ENCODE measurements around the gene TEX28.
"Not testable (repeated sequence)": the region's sequence is repeated elsewhere in the genome, so short reads cannot be mapped to it uniquely, and the experiment has no call there.

TEX28 gene

GRCh38 chrX:154304846-154305245 lies 9.9 kb upstream of the TEX28 start:
- Histone ChIP-seq H3K4me3 (ENCODE audit: low read length) (no peak overlapping the region), H3F3A (ENCODE audit: control insufficient read depth, insufficient read depth) (no peaks in the 10 kb centered on the region), H3K36me3 (ENCODE audit: control insufficient read depth, low read length) (no peaks in the 10 kb centered on the region), H4K20me1 (ENCODE audit: control insufficient read depth, insufficient read depth, low read depth, low read length) (no peaks in the 10 kb centered on the region), H3K9me3 (ENCODE audit: control insufficient read depth, insufficient read depth, low read length) (no peaks in the 10 kb centered on the region), H3K79me2 (ENCODE audit: control insufficient read depth, low read length) (no peaks in the 10 kb centered on the region), H3K4me2 (ENCODE audit: low read length) (no peak overlapping the region), H3K9me2 (replicated peaks; ENCODE audit: control insufficient read depth, low read length) (no peaks in the 10 kb centered on the region), H3K4me1 (ENCODE audit: control insufficient read depth, low read length) (peaks cover 5% of the 10 kb centered on the region; the same call in 1 of the 2 replicates), H3K27me3 (ENCODE audit: control insufficient read depth, low read length) (no peaks in the 10 kb centered on the region), H3K27ac (ENCODE audit: low read depth, low read length) (no peak overlapping the region)
- no peak for TF ChIP-seq CTCF (IDR thresholded peaks at IDR 0.05; ENCODE audit: low read depth, low read length, poor library complexity, severe bottlenecking)
- no peak for TF ChIP-seq EZH2phosphoT487 (IDR thresholded peaks at IDR 0.05; ENCODE audit: borderline replicate concordance, low read length)

GRCh38 chrX:154303476-154303875 lies 8.6 kb upstream of the TEX28 start:
- Histone ChIP-seq H4K20me1 (ENCODE audit: control insufficient read depth, insufficient read depth, low read depth, low read length) (no peaks in the 10 kb centered on the region), H3K79me2 (ENCODE audit: control insufficient read depth, low read length) (no peaks in the 10 kb centered on the region), H3K9me2 (replicated peaks; ENCODE audit: control insufficient read depth, low read length) (no peaks in the 10 kb centered on the region), H3F3A (ENCODE audit: control insufficient read depth, insufficient read depth) (no peaks in the 10 kb centered on the region), H3K27me3 (ENCODE audit: control insufficient read depth, low read length) (no peaks in the 10 kb centered on the region), H3K9me3 (ENCODE audit: control insufficient read depth, insufficient read depth, low read length) (no peaks in the 10 kb centered on the region), H3K27ac (ENCODE audit: low read depth, low read length) (no peak overlapping the region), H3K4me1 (ENCODE audit: control insufficient read depth, low read length) (peaks cover 5% of the 10 kb centered on the region; the same call in 1 of the 2 replicates), H3K4me3 (ENCODE audit: low read length) (no peak overlapping the region), H3K4me2 (ENCODE audit: low read length) (no peak overlapping the region), H3K36me3 (ENCODE audit: control insufficient read depth, low read length) (no peaks in the 10 kb centered on the region)
- TF ChIP-seq EZH2phosphoT487 (IDR thresholded peaks at IDR 0.05; ENCODE audit: borderline replicate concordance, low read length) = no peak
- no peak for TF ChIP-seq CTCF (IDR thresholded peaks at IDR 0.05; ENCODE audit: low read depth, low read length, poor library complexity, severe bottlenecking)

- H3K4me1 ChIP-seq (ENCODE audit: control insufficient read depth, low read length); H4K20me1 ChIP-seq (ENCODE audit: control insufficient read depth, insufficient read depth, low read depth, low read length); H3K36me3 ChIP-seq (ENCODE audit: control insufficient read depth, low read length); H3K27ac ChIP-seq (ENCODE audit: low read depth, low read length); H3K4me2 ChIP-seq (ENCODE audit: low read length); H3K4me3 ChIP-seq (ENCODE audit: low read length); H3K9me3 ChIP-seq (ENCODE audit: control insufficient read depth, insufficient read depth, low read length); H3K9me2 ChIP-seq (replicated peaks; ENCODE audit: control insufficient read depth, low read length); H3K27me3 ChIP-seq (ENCODE audit: control insufficient read depth, low read length); H3F3A ChIP-seq (ENCODE audit: control insufficient read depth, insufficient read depth); H3K79me2 ChIP-seq (ENCODE audit: control insufficient read depth, low read length): not testable (repeated sequence)
Measured at GRCh38 chrX:154302998-154303397, 8.1 kb upstream of the TEX28 start.

- Histone ChIP-seq H3K27ac (ENCODE audit: low read depth, low read length) (no peak overlapping the region), H3K4me1 (ENCODE audit: control insufficient read depth, low read length) (peaks cover 11% of the 10 kb centered on the region), H3F3A (ENCODE audit: control insufficient read depth, insufficient read depth) (no peaks in the 10 kb centered on the region), H3K79me2 (ENCODE audit: control insufficient read depth, low read length) (no peaks in the 10 kb centered on the region), H3K27me3 (ENCODE audit: control insufficient read depth, low read length) (no peaks in the 10 kb centered on the region), H3K36me3 (ENCODE audit: control insufficient read depth, low read length) (no peaks in the 10 kb centered on the region), H3K4me3 (ENCODE audit: low read length) (no peak overlapping the region), H3K4me2 (ENCODE audit: low read length) (no peak overlapping the region), H3K9me2 (replicated peaks; ENCODE audit: control insufficient read depth, low read length) (no peaks in the 10 kb centered on the region), H3K9me3 (ENCODE audit: control insufficient read depth, insufficient read depth, low read length) (no peaks in the 10 kb centered on the region), H4K20me1 (ENCODE audit: control insufficient read depth, insufficient read depth, low read depth, low read length) (no peaks in the 10 kb centered on the region)
- TF ChIP-seq CTCF (IDR thresholded peaks at IDR 0.05; ENCODE audit: low read depth, low read length, poor library complexity, severe bottlenecking) (no peak), EZH2phosphoT487 (IDR thresholded peaks at IDR 0.05; ENCODE audit: borderline replicate concordance, low read length) (no peak)
Measured at GRCh38 chrX:154300816-154301215, 5.9 kb upstream of the TEX28 start.
